Activated T-cell treated with anti-CD3 and anti-CD28 coated beads for 1 hour (primary cell): ENCODE measurements around the gene SNORC.

Experiments
- DNase-seq: peaks from one replicate; pipeline ENCODE4 v3.0.0-alpha.2; 2020; ENCODE audit warnings: low read depth

SNORC gene

DNA sequence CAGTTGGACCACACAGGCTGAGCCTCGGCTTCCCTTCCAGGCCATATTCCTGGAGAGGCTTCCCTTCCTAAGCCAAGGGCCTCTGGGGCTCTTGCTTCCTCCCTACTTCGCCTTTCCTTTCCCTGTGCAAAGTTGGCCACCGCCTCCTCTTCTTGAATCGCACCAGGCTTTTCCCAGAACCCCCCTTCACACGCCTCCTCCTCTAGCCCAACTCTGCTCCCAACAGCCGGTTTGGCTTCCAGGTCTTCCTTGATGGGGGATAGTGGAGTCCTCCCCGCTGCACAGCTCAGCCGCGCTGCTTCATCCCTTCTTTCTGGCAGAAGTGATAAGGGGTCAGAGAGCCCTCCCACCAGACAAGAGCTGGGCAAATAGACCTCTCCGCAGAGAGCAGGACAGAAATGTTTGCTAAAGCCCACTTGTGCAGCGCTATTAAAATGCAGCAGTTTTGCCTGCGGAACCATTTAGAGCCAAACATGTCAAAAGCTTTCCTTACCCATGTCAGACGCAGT, 56.4 kb downstream of the SNORC start:
- DNase-seq = no peak

GRCh38 chr2:232927032-232927792, 57.1 kb downstream of the SNORC start:
- DNase-seq = no peak

DNA sequence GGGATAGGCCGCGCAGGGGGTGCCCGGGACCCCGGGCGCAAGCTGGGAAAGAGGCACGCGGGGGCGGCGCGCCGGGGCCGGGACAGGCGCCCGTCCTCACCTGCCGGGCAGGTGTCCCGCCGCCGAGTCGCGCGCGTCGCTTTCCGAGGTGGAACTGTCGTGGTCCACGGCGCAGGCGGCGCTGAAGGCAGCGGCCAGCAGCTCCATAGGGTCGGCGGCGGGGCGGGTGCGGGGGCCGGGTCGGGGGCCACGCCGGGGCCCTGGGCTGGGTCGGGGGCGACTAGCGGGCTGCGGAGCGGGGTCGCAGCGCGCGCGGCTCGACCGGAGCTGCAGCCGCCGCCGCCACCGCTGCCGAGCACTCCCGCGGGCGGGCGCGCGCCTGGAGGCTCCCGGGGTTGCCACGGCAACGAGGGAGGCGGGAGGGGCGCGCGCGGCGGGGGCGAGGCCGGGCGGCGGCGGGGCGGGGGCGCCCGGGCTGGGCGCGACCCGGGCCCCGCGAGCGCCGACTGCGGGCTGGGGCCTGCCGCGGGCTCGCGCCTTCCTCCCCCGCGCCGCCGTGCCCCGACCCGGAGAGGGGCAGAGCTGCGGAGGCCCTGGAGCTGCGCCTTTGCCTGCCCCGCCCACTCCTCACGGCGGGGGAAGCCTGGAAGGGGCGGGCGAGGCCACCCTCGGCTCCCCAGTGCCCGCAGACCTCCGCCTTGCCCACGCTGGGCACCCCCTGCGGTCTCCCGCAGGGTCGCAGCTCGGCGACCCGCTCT, 57.9 kb downstream of the SNORC start:
- no peak for DNase-seq
